ENCODE data around the gene OR2AG1. TPM values are rescaled to one million over a fixed set of nuclear protein-coding genes. Genes with fewer than 3 reads are reported as not detected.

OR2AG1 gene
- total RNA-seq (not detected), polyA plus RNA-seq (not detected)
- long read RNA-seq, donor 1 = 0 reads
- long read RNA-seq, donor 2 = 0 reads
- long read RNA-seq, donor 3 = 0 reads
- long read RNA-seq, donor 4 = 0 reads
- long read RNA-seq, donor 5 = 0 reads
- long read RNA-seq, donor 6 = 0 reads
- long read RNA-seq, donor 7 = 0 reads
- long read RNA-seq, donor 8 = 0 reads
- long read RNA-seq, donor 9 = 0 reads
- long read RNA-seq, donor 10 = 0 reads

DNA sequence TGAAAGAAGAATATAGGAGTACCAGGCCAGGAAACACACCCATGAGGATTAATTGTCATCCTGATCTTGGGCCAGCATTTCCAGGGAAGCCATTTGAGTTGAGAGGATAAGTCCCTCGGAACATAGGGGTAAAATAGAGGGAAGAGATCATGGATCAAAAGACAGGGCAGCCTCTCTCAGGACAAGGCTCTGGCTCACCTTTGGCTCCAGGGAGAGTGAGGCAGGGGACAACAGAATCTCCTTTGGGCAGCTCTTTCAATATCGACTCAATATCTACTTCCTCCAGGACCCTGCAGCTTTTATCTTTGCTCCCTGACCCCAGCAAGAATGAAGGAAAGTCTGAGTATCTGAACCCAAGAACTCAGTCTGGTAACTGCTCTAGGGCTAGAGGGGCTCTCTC lies at the start of gene OR2AG1:
Gene OR2AG1, plus strand, starts transcription at position 301 of the 400 bp plus-strand sequence. CDS start 2,018 bp downstream, outside the sequence.
- Histone ChIP-seq H3K9me3 (replicated peaks in 1 of 3) (no peaks in the 10 kb centered on the region), H3K27me3 (no peaks in the 10 kb centered on the region), H3K36me3 (replicated peaks in 1 of 2) (no peaks in the 10 kb centered on the region), H3K4me3 (no peak within 1 kb of the TSS), H3K4me1 (replicated peaks in 1 of 2) (no peaks in the 10 kb centered on the region), H3K27ac (no peak within 1 kb of the TSS)
- TF ChIP-seq, protein P1, sequence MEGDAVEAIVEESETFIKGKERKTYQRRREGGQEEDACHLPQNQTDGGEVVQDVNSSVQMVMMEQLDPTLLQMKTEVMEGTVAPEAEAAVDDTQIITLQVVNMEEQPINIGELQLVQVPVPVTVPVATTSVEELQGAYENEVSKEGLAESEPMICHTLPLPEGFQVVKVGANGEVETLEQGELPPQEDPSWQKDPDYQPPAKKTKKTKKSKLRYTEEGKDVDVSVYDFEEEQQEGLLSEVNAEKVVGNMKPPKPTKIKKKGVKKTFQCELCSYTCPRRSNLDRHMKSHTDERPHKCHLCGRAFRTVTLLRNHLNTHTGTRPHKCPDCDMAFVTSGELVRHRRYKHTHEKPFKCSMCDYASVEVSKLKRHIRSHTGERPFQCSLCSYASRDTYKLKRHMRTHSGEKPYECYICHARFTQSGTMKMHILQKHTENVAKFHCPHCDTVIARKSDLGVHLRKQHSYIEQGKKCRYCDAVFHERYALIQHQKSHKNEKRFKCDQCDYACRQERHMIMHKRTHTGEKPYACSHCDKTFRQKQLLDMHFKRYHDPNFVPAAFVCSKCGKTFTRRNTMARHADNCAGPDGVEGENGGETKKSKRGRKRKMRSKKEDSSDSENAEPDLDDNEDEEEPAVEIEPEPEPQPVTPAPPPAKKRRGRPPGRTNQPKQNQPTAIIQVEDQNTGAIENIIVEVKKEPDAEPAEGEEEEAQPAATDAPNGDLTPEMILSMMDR (IDR thresholded peaks at IDR 0.05) = no peak
- TF ChIP-seq POLR2A (IDR thresholded peaks at IDR 0.05) = no peak
- intact Hi-C loops (cut with DNase I) = no loop called here
- no peak for DNase-seq
- WGBS, 4 donors = 65 to 85% (median 70%) methylated on average over 2 of the region's 2 CpGs

- H3K36me3 ChIP-seq (replicated peaks in 1 of 2) = no peaks in the 10 kb centered on the region
- WGBS, 4 donors = 60 to 77% (median 64%) methylated on average over 3 of the region's 3 CpGs
- H3K4me3 ChIP-seq = no peak overlapping the region
- H3K27me3 ChIP-seq = no peaks in the 10 kb centered on the region
- no peak overlapping the region for H3K27ac ChIP-seq
- DNase-seq = no peak
- TF ChIP-seq, protein P1 (IDR thresholded peaks at IDR 0.05) = no peak
- TF ChIP-seq POLR2A (IDR thresholded peaks at IDR 0.05) = no peak
- intact Hi-C loops (cut with DNase I) = no loop called here
- H3K4me1 ChIP-seq (replicated peaks in 1 of 2) = no peaks in the 10 kb centered on the region
- H3K9me3 ChIP-seq (replicated peaks in 1 of 3) = no peaks in the 10 kb centered on the region
These were observed 49.2 kb upstream of the OR2AG1 start for GRCh38 chr11:6733326-6734275.

- Histone ChIP-seq H3K4me3 (no peak overlapping the region), H3K27ac (no peak overlapping the region), H3K27me3 (no peaks in the 10 kb centered on the region), H3K36me3 (replicated peaks in 1 of 2) (no peaks in the 10 kb centered on the region), H3K9me3 (replicated peaks in 1 of 3) (no peaks in the 10 kb centered on the region), H3K4me1 (replicated peaks in 1 of 2) (no peaks in the 10 kb centered on the region)
- intact Hi-C loops (cut with DNase I) = no loop called here
- 62 to 74% (median 70%) methylated on average over 3 of the region's 3 CpGs for WGBS, 4 donors
- no peak for DNase-seq
- TF ChIP-seq, protein P1 (IDR thresholded peaks at IDR 0.05) = no peak
- no peak for TF ChIP-seq POLR2A (IDR thresholded peaks at IDR 0.05)
These were observed 48.2 kb upstream of the OR2AG1 start for GRCh38 chr11:6734616-6735015.

DNA sequence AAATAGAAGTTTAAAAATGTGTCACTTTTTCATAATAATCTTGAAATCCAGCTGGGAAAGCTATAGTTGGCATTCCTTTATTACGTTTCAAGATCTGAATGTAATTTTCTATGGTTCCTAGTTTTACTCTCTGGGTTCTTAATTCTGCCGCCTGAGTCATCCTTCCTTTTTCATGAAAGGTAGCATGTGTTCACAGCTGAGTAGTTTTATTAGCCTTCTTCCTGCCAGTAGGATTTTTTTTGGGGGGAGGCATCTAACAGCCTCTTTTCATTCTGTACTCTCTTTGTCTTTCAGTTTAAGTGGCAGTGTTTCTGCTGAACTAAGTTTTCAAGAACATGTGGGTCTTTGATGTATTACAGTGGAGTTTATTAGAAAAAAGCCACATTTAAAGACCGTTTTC lies 47.5 kb upstream of the OR2AG1 start:
- Histone ChIP-seq H3K4me1 (replicated peaks in 1 of 2) (no peaks in the 10 kb centered on the region), H3K27ac (no peak overlapping the region), H3K36me3 (replicated peaks in 1 of 2) (no peaks in the 10 kb centered on the region), H3K27me3 (no peaks in the 10 kb centered on the region), H3K4me3 (no peak overlapping the region), H3K9me3 (replicated peaks in 1 of 3) (no peaks in the 10 kb centered on the region)
- no peak for DNase-seq
- WGBS, 4 donors = 35 to 51% (median 43%) methylated on average over 3 of the region's 3 CpGs
- intact Hi-C loops (cut with DNase I) = no loop called here
- TF ChIP-seq, protein P1 (IDR thresholded peaks at IDR 0.05) = no peak
- TF ChIP-seq POLR2A (IDR thresholded peaks at IDR 0.05) = no peak
